22Rv1 (cell line): Measurements from ENCODE around the gene WWC1.

Source experiments
- ZFX ChIP-seq: fragments of 450-650 bp; IDR thresholded peaks from 2 replicates; pipeline ENCODE4 v1.6.1; 2017; ENCODE audit warnings: antibody characterized with exemption, borderline replicate concordance
- TF ChIP-seq, protein P1 (sequence below): fragments of 450-650 bp; IDR thresholded peaks from 2 replicates; pipeline ENCODE4 v1.5.1; 2017; ENCODE audit warnings: mild to moderate bottlenecking

DNA sequence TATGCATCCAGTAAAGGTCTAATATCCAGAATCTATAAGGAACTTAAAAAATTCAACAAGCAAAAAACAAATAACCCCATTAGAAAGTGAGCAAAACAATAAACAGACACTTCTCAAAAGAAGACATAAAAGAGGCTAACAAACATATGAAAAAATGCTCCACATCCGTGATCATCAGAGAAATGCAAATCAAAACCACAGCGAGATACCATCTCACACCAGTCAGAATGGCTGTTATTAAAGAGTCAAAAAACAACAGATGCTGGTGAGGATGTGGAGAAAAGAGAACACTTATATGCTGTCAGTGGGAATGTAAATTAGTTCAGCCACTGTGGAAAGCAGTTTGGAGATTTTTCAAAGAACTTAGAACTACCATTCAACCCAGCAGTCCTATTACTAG lies 86.1 kb downstream of the WWC1 start:
- TF ChIP-seq, protein P1, sequence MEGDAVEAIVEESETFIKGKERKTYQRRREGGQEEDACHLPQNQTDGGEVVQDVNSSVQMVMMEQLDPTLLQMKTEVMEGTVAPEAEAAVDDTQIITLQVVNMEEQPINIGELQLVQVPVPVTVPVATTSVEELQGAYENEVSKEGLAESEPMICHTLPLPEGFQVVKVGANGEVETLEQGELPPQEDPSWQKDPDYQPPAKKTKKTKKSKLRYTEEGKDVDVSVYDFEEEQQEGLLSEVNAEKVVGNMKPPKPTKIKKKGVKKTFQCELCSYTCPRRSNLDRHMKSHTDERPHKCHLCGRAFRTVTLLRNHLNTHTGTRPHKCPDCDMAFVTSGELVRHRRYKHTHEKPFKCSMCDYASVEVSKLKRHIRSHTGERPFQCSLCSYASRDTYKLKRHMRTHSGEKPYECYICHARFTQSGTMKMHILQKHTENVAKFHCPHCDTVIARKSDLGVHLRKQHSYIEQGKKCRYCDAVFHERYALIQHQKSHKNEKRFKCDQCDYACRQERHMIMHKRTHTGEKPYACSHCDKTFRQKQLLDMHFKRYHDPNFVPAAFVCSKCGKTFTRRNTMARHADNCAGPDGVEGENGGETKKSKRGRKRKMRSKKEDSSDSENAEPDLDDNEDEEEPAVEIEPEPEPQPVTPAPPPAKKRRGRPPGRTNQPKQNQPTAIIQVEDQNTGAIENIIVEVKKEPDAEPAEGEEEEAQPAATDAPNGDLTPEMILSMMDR = no peak
- no peak for TF ChIP-seq ZFX
